Measurements from ENCODE around the gene TRO. TPM values are rescaled to one million over a fixed set of nuclear protein-coding genes. Genes with fewer than 3 reads are reported as not detected.

The TRO gene
- total RNA-seq, 1 experiment from 2014 or later: 51.0 TPM

- TF ChIP-seq PRDM15 (CRISPR knock-in tag; IDR thresholded peaks at IDR 0.05): no peak
- TF ChIP-seq KAT7 (CRISPR knock-in tag; IDR thresholded peaks at IDR 0.05; ENCODE audit: borderline replicate concordance): no peak
- TF ChIP-seq FOXP1 (CRISPR knock-in tag; IDR thresholded peaks at IDR 0.05; ENCODE audit: borderline replicate concordance): no peak
- TF ChIP-seq SP1 (CRISPR knock-in tag; conservative IDR thresholded peaks at IDR 0.05): no peak
- TF ChIP-seq MLX (CRISPR knock-in tag; IDR thresholded peaks at IDR 0.05): no peak
Observed at GRCh38 chrX:54930291-54931049, 9.8 kb downstream of the TRO start (continued).

GRCh38 chrX:54931107-54931506, 10.5 kb downstream of the TRO start:
- POLR2A ChIA-PET: no interaction called here
- no peak overlapping the region for H3K27ac Mint-ChIP-seq
- CTCF ChIA-PET: no interaction called here
- DNase-seq (ENCODE audit: low spot score) (no peak), ATAC-seq (no peak)
- H3K27me3 Mint-ChIP-seq (ENCODE audit: low read depth): no peaks in the 10 kb centered on the region
- H3K4me1 Mint-ChIP-seq: no peaks in the 10 kb centered on the region
- TF ChIP-seq FOXP1 (CRISPR knock-in tag; IDR thresholded peaks at IDR 0.05; ENCODE audit: borderline replicate concordance) (no peak), MAX (CRISPR knock-in tag; IDR thresholded peaks at IDR 0.05) (no peak), ZMAT4 (CRISPR knock-in tag; IDR thresholded peaks at IDR 0.05) (no peak), FOXJ3 (CRISPR knock-in tag; IDR thresholded peaks at IDR 0.05; ENCODE audit: borderline replicate concordance) (no peak), ATF1 (CRISPR knock-in tag; IDR thresholded peaks at IDR 0.05) (no peak)
- H3K36me3 Mint-ChIP-seq: peaks cover 28% of the 10 kb centered on the region
- no peaks in the 10 kb centered on the region for H3K9me3 Mint-ChIP-seq
- H3K4me3 Mint-ChIP-seq: no peak overlapping the region

- ChIA-PET CTCF (no interaction called here), POLR2A (no interaction called here)
- H3K4me1 Mint-ChIP-seq: no peaks in the 10 kb centered on the region
- H3K27me3 Mint-ChIP-seq (ENCODE audit: low read depth): no peaks in the 10 kb centered on the region
- no peak overlapping the region for H3K4me3 Mint-ChIP-seq
- H3K9me3 Mint-ChIP-seq: no peaks in the 10 kb centered on the region
- H3K36me3 Mint-ChIP-seq: peaks cover 19% of the 10 kb centered on the region
- no peak for ATAC-seq
- TF ChIP-seq ZNF281 (CRISPR knock-in tag; IDR thresholded peaks at IDR 0.05) (no peak), NFATC4 (CRISPR knock-in tag; IDR thresholded peaks at IDR 0.05) (no peak), JUN (CRISPR knock-in tag; IDR thresholded peaks at IDR 0.05) (no peak), ZNF263 (CRISPR knock-in tag; IDR thresholded peaks at IDR 0.05; ENCODE audit: low read depth) (no peak), CBFB (CRISPR knock-in tag; IDR thresholded peaks at IDR 0.05; ENCODE audit: low read depth) (no peak), E2F1 (CRISPR knock-in tag; IDR thresholded peaks at IDR 0.05) (no peak), MYBL2 (CRISPR knock-in tag; IDR thresholded peaks at IDR 0.05) (no peak), E2F5 (CRISPR knock-in tag; IDR thresholded peaks at IDR 0.05) (no peak), EMX1 (CRISPR knock-in tag; IDR thresholded peaks at IDR 0.05) (no peak), NR2C2 (CRISPR knock-in tag; IDR thresholded peaks at IDR 0.05) (no peak)
- no peak overlapping the region for H3K27ac Mint-ChIP-seq
- no peak for DNase-seq (ENCODE audit: low spot score)
Observed at GRCh38 chrX:54933150-54933826, 12.7 kb downstream of the TRO start.

Measured in WTC11 (cell line).